Keratinocyte (primary cell): ENCODE data around the gene CCDC88B.

Source experiments
- EZH2 ChIP-seq: IDR thresholded peaks from one replicate; pipeline ENCODE4 v1.6.1; 2012; ENCODE audit warnings: inconsistent platforms, mild to moderate bottlenecking, low read length, moderate library complexity
- TF ChIP-seq, protein P1 (sequence below), 3 experiments: IDR thresholded peaks in 1 of 3; conservative IDR thresholded peaks in 1 of 3; optimal IDR thresholded peaks in 1 of 3; 2 replicates in 2 of 3; 3 replicates in 1 of 3; pipeline versions ENCODE3 to v1.5.1; 2011; ENCODE audit warnings: low read length in 3 of 3, mild to moderate bottlenecking in 3 of 3, moderate library complexity in 2 of 3, control low read depth in 1 of 3, inconsistent platforms in 1 of 3; ENCODE audit not compliant: insufficient read depth in 2 of 3; ENCODE audit errors: extremely low read depth in 1 of 3

DNA sequence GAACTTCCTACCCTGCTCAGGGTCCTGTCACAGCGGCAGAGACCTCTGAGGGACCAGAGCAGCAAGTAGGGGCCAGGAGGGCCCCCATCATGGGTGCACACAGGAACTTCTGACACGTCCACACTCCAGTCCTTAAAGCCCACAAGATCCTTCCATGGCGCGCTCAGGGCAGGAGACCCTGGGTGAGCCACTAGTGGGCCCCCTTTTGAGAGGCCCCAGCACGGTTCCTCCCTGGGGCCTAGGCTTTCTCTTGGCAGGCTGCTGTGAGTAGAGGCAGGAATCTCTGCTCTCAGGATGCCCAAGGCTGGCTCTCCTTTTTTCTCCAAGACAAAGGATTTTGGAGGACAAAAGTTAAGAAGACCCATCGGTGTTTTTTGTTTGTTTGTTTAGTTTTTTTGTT lies 41.3 kb downstream of the CCDC88B start:
- TF ChIP-seq, protein P1, sequence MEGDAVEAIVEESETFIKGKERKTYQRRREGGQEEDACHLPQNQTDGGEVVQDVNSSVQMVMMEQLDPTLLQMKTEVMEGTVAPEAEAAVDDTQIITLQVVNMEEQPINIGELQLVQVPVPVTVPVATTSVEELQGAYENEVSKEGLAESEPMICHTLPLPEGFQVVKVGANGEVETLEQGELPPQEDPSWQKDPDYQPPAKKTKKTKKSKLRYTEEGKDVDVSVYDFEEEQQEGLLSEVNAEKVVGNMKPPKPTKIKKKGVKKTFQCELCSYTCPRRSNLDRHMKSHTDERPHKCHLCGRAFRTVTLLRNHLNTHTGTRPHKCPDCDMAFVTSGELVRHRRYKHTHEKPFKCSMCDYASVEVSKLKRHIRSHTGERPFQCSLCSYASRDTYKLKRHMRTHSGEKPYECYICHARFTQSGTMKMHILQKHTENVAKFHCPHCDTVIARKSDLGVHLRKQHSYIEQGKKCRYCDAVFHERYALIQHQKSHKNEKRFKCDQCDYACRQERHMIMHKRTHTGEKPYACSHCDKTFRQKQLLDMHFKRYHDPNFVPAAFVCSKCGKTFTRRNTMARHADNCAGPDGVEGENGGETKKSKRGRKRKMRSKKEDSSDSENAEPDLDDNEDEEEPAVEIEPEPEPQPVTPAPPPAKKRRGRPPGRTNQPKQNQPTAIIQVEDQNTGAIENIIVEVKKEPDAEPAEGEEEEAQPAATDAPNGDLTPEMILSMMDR (optimal IDR thresholded peaks at IDR 0.05 in 1 of 3, IDR thresholded peaks at IDR 0.05 in 1 of 3, conservative IDR thresholded peaks at IDR 0.05 in 1 of 3; ENCODE audit: extremely low read depth in 1 of 3, insufficient read depth in 2 of 3, low read length in 3 of 3) = no peak
- TF ChIP-seq EZH2 = no peak
